Activated T-cell treated with anti-CD3 and anti-CD28 coated beads, Interleukin-2, amount 50 U/mL, for 24 hours (primary cell): ENCODE measurements around the gene MVB12B.
"Not testable (repeated sequence)": the region's sequence is repeated elsewhere in the genome, so short reads cannot be mapped to it uniquely, and the experiment has no call there.

Experiments used
- DNase-seq: peaks from one replicate; pipeline ENCODE4 v3.0.0-alpha.2; 2020
- H3K27ac Mint-ChIP-seq: 2 replicates; pipeline ENCODE4 v1.8.0; 2020; ENCODE audit warnings: mild to moderate bottlenecking, mixed read lengths
- H3K27me3 Mint-ChIP-seq: 2 replicates; pipeline ENCODE4 v1.8.0; 2020; ENCODE audit warnings: mixed read lengths
- H3K36me3 Mint-ChIP-seq: 2 replicates; pipeline ENCODE4 v1.8.0; 2020; ENCODE audit warnings: low read depth, mixed read lengths
- H3K4me1 Mint-ChIP-seq: 2 replicates; pipeline ENCODE4 v1.8.0; 2020; ENCODE audit warnings: low read depth, mixed read lengths
- H3K4me3 Mint-ChIP-seq: 2 replicates; pipeline ENCODE4 v1.8.0; 2020; ENCODE audit warnings: mild to moderate bottlenecking, moderate library complexity, mixed read lengths
- H3K9me3 Mint-ChIP-seq: 2 replicates; pipeline ENCODE4 v1.8.0; 2020; ENCODE audit warnings: mixed read lengths

The MVB12B gene, protein sequence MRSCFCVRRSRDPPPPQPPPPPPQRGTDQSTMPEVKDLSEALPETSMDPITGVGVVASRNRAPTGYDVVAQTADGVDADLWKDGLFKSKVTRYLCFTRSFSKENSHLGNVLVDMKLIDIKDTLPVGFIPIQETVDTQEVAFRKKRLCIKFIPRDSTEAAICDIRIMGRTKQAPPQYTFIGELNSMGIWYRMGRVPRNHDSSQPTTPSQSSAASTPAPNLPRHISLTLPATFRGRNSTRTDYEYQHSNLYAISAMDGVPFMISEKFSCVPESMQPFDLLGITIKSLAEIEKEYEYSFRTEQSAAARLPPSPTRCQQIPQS

DNA sequence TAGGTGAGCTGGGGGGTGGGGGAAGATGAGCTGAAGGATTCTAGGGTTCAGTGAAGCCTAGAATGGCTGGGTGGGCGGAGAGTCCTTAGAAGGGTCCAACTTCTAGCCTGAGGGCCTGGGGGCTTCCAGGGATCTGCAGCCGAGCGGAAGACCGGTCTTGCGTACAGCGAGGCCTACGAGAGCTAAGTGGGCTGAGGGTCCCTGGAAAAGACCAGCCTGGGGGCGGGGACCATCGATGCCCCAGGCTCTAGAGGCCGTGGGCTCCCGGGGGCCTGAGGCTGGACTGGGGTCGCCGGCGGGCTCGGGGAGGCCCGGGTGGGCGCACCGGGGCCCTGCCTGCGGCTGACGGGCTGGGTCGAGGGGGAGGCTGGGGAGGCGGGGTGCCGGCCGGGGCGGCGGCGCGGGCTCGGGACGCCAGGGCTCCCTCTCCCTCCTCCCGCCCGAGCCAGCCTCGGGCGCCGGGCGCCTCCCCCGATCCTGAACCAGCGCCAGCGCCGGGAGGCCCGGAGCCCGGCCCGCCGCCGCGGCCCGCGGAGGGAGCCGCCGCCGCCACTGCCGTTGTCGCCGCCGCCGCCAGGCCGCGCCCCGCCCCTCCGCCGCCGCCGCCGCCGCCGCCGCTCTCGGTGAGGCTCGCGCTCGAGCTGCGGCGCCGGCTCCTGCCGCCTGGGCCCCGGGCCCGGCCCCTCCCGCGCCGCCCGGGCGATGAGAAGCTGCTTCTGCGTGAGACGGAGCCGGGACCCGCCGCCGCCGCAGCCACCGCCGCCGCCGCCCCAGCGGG, at the start of gene MVB12B:
Gene MVB12B (plus strand): TSS at position 602 of the 778 bp plus-strand sequence. CDS start 101 bp downstream, at position 703.
- Mint-ChIP-seq H3K36me3 (no peaks in the 10 kb centered on the region), H3K9me3 (peaks cover 2% of the 10 kb centered on the region), H3K4me1 (peaks cover 35% of the 10 kb centered on the region), H3K27ac (peak within 1 kb of the TSS; percentile 81), H3K4me3 (peak within 1 kb of the TSS; percentile 71), H3K27me3 (no peaks in the 10 kb centered on the region)
- DNase-seq = peak; percentile 72

DNA sequence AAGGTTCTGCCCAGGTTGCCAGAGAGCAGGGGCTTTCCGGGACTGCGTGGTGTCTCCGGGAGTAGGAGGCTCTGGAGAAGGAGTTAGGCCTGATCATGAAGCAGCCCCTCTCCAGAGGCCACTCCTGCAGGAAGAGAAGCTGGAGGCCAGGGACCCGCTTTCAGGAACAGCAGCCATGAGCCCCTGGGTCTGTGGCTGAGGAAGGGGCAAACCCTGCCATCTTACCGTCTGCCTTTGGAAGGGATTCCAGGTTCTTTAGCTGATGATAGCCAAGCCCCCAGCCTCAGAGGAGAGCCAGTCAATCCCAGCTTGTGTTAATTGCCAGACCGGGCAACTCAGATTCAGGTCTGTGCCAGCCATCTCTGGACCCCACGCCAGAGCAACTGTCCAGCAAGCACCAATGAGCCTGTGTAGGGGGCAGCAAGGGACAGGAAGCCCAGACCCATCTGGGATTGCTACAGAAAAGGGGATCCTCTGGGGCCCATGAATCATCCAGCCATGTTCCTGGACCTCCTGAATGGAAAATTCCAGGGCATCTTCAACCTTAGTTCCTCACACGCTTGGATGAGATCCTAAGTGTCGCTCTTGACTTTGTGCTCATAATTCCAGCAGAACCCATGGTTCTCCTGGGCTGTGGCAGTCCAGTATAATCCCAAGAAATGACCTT, 42.7 kb upstream of the MVB12B start:
- H3K36me3 Mint-ChIP-seq = no peaks in the 10 kb centered on the region
- no peak overlapping the region for H3K4me3 Mint-ChIP-seq
- no peaks in the 10 kb centered on the region for H3K9me3 Mint-ChIP-seq
- H3K4me1 Mint-ChIP-seq = no peaks in the 10 kb centered on the region
- no peak overlapping the region for H3K27ac Mint-ChIP-seq
- peaks cover 16% of the 10 kb centered on the region for H3K27me3 Mint-ChIP-seq
- DNase-seq = no peak

DNA sequence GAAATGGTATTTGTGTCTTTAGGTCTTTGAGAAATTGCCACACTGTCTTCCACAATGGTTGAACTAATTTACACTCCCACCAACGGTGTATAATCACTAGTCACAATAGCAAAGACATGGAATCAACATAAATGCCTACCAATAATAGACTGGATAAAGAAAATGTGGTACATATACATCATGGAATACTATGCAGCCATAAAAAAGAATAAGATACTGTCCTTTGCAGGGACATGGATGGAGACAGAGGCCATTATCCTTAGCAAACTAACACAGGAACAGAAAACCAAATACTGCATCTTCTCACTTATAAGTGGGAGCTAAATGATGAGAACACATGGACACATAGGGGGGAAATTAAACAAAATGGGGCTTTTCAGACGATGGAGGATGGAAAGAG, 41.0 kb upstream of the MVB12B start:
- not testable (repeated sequence) for H3K4me3 Mint-ChIP-seq, H3K4me1 Mint-ChIP-seq, DNase-seq, H3K27ac Mint-ChIP-seq, H3K9me3 Mint-ChIP-seq, H3K36me3 Mint-ChIP-seq, H3K27me3 Mint-ChIP-seq

DNA sequence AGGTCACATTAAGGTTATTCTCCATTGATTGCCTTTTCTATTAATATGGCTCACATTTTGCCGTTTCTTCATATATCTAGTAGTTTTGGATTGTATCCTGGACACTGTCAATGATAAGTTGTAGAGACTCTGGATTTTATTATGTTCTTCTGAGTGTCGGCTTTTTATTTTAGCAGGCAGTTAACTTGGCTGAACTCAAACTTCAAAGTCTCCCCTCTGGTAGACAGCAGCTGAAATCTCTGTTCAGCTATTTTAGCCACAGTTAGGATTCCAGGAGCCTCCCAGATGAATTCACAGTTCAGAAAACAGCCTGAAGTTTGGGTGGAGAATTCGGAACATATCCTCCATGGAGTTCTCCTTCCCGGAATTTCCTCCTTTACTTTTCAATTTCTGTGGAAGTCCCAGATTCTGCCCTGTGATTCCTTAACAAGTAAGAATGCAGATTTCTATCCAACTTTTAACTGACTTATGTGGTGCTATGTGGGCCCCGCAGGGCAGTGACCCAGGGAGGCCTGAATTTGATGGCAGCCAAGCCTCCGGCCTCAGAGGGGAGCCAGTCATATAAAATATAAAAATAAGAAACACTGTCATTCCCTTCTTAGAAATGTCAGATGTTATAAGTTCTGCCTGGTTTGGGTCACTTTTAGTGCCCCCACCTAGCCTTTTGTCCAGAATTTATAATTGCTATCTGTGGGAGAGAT, 39.3 kb upstream of the MVB12B start:
- H3K9me3 Mint-ChIP-seq = no peaks in the 10 kb centered on the region
- H3K4me1 Mint-ChIP-seq = no peaks in the 10 kb centered on the region
- no peak for DNase-seq
- no peak overlapping the region for H3K4me3 Mint-ChIP-seq
- H3K27me3 Mint-ChIP-seq = peaks cover 5% of the 10 kb centered on the region
- no peak overlapping the region for H3K27ac Mint-ChIP-seq
- no peaks in the 10 kb centered on the region for H3K36me3 Mint-ChIP-seq

DNA sequence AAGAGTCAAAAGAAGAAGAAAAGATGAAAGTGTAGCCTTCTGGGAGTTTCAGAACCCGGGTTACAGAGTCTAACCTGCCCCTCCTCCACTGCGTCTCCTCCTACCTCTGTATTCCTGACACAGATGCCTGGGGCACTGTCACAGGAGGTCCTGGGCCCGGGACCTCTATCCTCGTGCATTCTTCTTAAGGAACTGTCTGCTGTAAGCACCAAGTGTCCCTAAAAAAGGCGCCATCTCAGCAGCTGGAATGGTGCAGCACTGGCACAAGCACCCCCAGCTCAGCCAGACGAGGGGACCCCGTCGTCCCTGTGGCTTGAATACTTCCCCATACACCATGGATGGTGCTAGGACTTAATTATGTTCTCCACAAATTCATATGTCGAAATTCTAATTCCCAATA, 35.8 kb upstream of the MVB12B start:
- Mint-ChIP-seq H3K9me3 (no peaks in the 10 kb centered on the region), H3K4me3 (no peak overlapping the region), H3K27me3 (peaks cover 8% of the 10 kb centered on the region), H3K27ac (no peak overlapping the region), H3K36me3 (no peaks in the 10 kb centered on the region), H3K4me1 (no peaks in the 10 kb centered on the region)
- no peak for DNase-seq

DNA sequence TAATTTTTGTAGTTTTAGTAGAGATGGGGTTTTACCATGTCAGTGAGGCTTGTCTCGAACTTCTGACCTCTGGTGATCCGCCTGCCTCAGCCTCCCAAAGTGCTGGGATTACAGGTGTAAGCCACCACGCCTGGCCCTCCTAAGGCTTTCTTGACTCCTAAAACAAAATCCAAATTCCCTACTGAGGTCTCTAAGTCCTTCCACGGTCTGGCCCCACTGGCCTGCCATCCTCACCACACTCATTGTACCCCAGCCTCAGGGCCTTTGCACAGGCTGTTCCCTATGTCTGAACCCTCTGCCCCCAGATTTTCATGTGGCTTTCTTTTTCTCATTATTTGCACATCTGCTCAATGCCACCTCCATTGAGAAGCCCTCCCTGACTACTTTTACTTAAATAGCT, 34.7 kb upstream of the MVB12B start:
- H3K4me3 Mint-ChIP-seq = no peak overlapping the region
- H3K27ac Mint-ChIP-seq = no peak overlapping the region
- no peak for DNase-seq
- no peaks in the 10 kb centered on the region for H3K9me3 Mint-ChIP-seq
- H3K27me3 Mint-ChIP-seq = peaks cover 8% of the 10 kb centered on the region
- H3K36me3 Mint-ChIP-seq = no peaks in the 10 kb centered on the region
- H3K4me1 Mint-ChIP-seq = no peaks in the 10 kb centered on the region

DNA sequence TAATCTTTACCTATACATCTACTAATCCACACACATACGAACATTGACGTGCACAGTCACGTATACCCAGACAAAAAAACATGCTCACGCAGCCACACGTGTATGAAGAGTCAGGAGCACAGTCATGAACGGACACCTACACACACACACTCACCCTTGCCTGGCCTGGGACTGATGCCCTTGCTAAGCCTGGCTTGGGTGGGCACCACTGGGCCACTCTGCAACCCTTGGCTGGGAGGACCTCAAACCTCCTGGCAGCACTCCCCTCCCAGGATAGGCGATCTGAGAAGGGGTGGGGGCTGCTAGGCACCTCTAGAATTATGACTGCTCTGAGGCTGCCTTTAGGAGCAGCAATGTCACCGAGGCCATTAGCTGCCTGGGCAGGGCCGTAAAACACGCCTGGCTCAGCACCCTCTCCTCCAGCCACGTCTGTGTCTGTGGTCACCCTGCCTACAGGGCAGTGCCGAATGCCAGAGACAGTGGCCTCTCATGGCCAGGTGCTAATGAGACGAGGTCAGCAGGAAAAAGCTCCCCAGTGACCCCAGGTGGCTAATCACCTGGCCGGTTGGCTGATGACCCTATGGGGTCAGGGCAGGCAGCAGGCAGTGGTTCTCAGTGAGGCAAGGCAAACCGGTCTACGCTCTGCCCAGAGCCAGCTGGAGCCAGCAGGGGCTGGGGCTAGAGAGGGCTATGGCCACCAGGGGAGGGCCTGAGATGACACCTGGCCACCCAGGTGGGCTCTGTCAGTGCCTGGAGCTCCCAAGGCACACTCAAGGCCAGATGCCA, 33.7 kb upstream of the MVB12B start:
- no peak overlapping the region for H3K4me3 Mint-ChIP-seq
- H3K36me3 Mint-ChIP-seq = no peaks in the 10 kb centered on the region
- peaks cover 8% of the 10 kb centered on the region for H3K27me3 Mint-ChIP-seq
- H3K9me3 Mint-ChIP-seq = no peaks in the 10 kb centered on the region
- no peak overlapping the region for H3K27ac Mint-ChIP-seq
- H3K4me1 Mint-ChIP-seq = no peaks in the 10 kb centered on the region
- no peak for DNase-seq

DNA sequence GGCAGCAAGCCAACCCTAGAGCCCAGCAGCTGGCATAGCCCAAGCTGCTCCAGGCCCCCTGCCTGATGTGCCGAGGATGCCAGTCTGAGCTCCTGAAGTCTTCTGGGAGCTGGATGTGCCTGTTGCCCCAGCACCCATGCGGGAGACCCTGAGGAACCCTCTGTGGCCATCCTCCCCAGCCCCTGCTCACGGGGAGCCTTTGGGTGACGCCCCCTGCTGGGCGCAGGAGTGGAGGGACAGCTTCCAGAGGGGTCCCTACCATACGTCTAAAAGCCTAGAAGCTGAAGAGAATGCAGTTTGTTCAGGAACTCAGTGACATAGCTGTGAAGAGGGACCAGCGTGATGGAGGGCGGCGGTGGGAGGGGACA, 33.1 kb upstream of the MVB12B start:
- H3K27me3 Mint-ChIP-seq = peaks cover 8% of the 10 kb centered on the region
- H3K27ac Mint-ChIP-seq = no peak overlapping the region
- H3K4me3 Mint-ChIP-seq = no peak overlapping the region
- H3K36me3 Mint-ChIP-seq = no peaks in the 10 kb centered on the region
- no peaks in the 10 kb centered on the region for H3K9me3 Mint-ChIP-seq
- peak; percentile 34 for DNase-seq
- no peaks in the 10 kb centered on the region for H3K4me1 Mint-ChIP-seq

DNA sequence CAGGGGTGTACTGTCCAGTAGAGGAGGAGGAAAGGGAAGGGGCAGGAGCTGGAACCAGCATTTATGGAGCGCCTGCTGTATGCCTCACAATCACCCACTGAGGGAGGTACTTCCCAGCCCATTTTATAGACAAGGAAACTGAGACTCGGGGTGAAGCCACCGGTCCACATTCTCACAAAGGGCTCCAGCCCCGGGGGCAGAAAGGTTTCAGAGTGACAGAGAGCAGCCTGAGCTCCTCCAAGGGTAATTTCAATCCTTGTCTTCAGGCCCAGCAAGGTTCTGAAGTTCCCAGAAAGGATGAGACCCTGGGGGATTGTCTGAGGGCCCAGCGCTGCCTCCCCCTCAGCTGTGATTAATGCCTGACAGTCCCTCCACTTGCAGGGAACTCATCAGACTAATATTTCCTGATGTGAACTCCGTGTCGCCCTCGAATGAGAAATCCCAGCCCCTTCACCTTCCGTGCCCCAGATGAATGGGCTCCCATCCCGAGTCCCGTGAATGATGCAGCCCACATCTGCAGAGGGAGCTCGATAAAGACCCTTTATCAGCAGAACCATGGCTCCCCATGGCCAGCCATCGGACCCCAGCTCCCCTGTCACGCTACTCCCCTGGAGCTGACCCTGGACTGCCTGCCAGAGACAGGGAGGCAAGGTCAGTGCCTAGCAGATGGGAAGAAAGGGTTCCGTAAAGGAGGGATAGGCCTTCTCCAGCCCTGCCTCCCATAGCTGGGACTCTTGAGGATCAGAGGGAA, 32.1 kb upstream of the MVB12B start:
- Mint-ChIP-seq H3K36me3 (no peaks in the 10 kb centered on the region), H3K27ac (no peak overlapping the region), H3K4me3 (no peak overlapping the region), H3K9me3 (no peaks in the 10 kb centered on the region), H3K27me3 (peaks cover 8% of the 10 kb centered on the region), H3K4me1 (no peaks in the 10 kb centered on the region)
- no peak for DNase-seq

DNA sequence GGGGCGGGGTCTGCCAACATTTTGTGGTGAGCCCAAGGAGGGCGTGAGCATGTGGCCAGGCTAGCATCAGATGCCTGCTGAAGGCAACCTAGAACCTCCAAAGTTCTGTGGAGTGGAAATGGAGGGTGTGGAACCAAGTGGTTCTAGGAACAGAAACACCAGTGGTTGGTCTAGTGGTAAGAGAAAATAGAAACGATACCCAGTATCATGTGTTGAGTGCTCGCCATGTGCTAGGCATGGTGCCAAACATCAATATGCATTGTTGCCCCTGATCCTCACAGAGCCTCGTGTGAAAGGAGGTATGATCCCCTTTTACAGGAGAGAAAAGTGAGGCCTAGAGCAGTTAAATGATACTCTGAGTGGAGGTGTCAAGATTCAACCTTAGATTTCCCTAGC, 31.5 kb upstream of the MVB12B start:
- peaks cover 8% of the 10 kb centered on the region for H3K27me3 Mint-ChIP-seq
- H3K4me3 Mint-ChIP-seq = no peak overlapping the region
- no peaks in the 10 kb centered on the region for H3K9me3 Mint-ChIP-seq
- no peak for DNase-seq
- H3K36me3 Mint-ChIP-seq = no peaks in the 10 kb centered on the region
- H3K27ac Mint-ChIP-seq = no peak overlapping the region
- no peaks in the 10 kb centered on the region for H3K4me1 Mint-ChIP-seq

DNA sequence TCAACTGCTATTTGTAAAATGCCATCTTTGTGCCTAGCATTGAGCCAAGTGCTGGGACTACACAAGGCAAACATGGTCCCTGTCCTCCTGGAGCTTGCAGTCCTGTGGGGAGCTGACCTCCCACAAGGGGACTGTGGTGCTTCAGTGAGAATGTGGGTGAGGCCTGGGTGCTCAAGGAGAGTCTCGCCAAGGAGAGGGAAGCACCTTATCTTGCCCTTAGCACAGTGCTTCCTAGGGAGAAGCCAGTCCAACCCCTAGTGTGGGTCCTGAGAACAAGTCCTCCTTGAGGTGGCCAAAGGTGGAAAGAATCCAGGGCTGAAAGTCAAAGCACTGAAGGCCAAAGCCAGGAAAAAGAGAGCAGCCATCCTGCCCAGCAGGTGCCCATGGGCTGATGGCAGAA, 31.1 kb upstream of the MVB12B start:
- Mint-ChIP-seq H3K27me3 (peaks cover 8% of the 10 kb centered on the region), H3K9me3 (no peaks in the 10 kb centered on the region), H3K4me1 (no peaks in the 10 kb centered on the region), H3K27ac (no peak overlapping the region), H3K36me3 (no peaks in the 10 kb centered on the region), H3K4me3 (no peak overlapping the region)
- no peak for DNase-seq

DNA sequence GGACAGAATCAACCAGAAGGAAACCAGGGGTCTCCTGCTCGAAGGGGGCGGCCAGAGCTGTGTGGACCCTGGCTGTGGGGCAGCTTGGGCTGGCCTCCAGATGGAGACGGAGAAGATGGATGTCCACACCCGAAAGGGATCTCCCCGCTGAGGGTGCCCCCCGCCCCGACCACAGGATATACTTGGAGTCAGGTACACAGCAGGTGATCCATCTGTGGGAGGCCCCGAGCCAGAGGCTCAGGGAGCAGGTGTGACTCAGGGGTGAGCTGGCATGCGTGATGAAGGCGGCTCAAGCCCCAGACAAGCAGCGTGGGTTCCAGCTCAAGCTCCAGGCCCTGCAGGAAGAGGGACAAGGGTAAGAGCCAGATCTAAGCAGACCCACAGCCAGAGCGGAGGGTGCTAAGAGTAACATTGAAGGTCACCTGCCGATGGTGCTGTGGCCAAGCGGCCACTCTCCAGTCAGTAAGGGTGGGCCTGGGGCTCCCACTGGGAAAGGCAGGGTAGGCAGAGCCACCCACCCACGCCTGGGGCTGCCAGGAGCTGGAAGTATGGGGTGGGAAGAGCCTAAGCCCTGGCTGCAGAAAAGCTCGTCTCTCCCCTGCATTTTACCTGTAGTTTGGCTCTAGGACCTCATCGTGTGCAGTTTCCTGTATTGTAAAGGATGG, 30.6 kb upstream of the MVB12B start:
- no peaks in the 10 kb centered on the region for H3K36me3 Mint-ChIP-seq
- no peak for DNase-seq
- H3K27me3 Mint-ChIP-seq = peaks cover 8% of the 10 kb centered on the region
- no peaks in the 10 kb centered on the region for H3K4me1 Mint-ChIP-seq
- no peaks in the 10 kb centered on the region for H3K9me3 Mint-ChIP-seq
- no peak overlapping the region for H3K27ac Mint-ChIP-seq
- H3K4me3 Mint-ChIP-seq = no peak overlapping the region

DNA sequence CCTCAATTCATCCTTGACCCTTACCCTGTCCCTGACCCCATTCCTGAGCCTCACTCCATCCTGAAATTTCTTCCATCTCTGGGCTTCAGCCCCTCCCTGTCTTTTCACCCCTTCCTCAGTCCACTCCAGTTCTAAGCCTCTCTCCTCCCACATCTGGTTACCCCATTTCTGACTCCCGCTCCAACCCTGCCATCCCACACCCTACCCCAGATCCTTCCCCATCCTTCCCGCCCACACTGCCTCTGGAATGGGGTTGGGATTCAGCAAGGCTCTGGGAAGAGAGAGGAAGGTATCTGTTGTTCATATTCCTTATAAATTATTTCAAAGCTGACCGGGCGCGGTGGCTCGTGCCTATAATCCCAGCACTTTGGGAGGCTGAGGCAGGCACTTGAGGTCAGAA, 29.9 kb upstream of the MVB12B start:
- peaks cover 8% of the 10 kb centered on the region for H3K27me3 Mint-ChIP-seq
- DNase-seq = no peak

More for the DNA sequence above, 29.9 kb upstream of the MVB12B start:
- Mint-ChIP-seq H3K9me3 (no peaks in the 10 kb centered on the region), H3K36me3 (no peaks in the 10 kb centered on the region), H3K4me3 (no peak overlapping the region), H3K4me1 (no peaks in the 10 kb centered on the region), H3K27ac (no peak overlapping the region)
